Measurements from ENCODE around the gene ARHGAP15.

Gene ARHGAP15

GRCh38 chr2:143398781-143399180 lies 269.6 kb downstream of the ARHGAP15 start:
- TF ChIP-seq SUZ12 (IDR thresholded peaks at IDR 0.05; ENCODE audit: extremely low read depth, insufficient read depth, insufficient read length) (no peak), YY1 (IDR thresholded peaks at IDR 0.05; ENCODE audit: insufficient read depth, insufficient read length) (no peak), ZNF274 (IDR thresholded peaks at IDR 0.05; ENCODE audit: low read depth, low read length) (no peak)
- no peaks in the 10 kb centered on the region for H3K36me3 ChIP-seq (ENCODE audit: insufficient read depth, insufficient read length, low read length)
- no peaks in the 10 kb centered on the region for H3K4me1 ChIP-seq (ENCODE audit: insufficient read depth, insufficient read length)
- no peak for DNase-seq (ENCODE audit: low read depth, low spot score)
- no peak overlapping the region for H3K9ac ChIP-seq (ENCODE audit: insufficient read length, low read depth)
- no peaks in the 10 kb centered on the region for H3K9me3 ChIP-seq (ENCODE audit: insufficient read depth, low read length)
- H3K27me3 ChIP-seq (ENCODE audit: insufficient read depth, insufficient read length): no peaks in the 10 kb centered on the region
- H3K4me3 ChIP-seq (ENCODE audit: insufficient read length, low read depth): no peak overlapping the region

- Histone ChIP-seq H3K36me3 (ENCODE audit: insufficient read depth, insufficient read length, low read length) (no peaks in the 10 kb centered on the region), H3K9me3 (ENCODE audit: insufficient read depth, low read length) (no peaks in the 10 kb centered on the region), H3K4me1 (ENCODE audit: insufficient read depth, insufficient read length) (no peaks in the 10 kb centered on the region), H3K4me3 (ENCODE audit: insufficient read length, low read depth) (no peak overlapping the region), H3K27me3 (ENCODE audit: insufficient read depth, insufficient read length) (no peaks in the 10 kb centered on the region), H3K9ac (ENCODE audit: insufficient read length, low read depth) (no peak overlapping the region)
- TF ChIP-seq SUZ12 (IDR thresholded peaks at IDR 0.05; ENCODE audit: extremely low read depth, insufficient read depth, insufficient read length) (no peak), YY1 (IDR thresholded peaks at IDR 0.05; ENCODE audit: insufficient read depth, insufficient read length) (no peak), ZNF274 (IDR thresholded peaks at IDR 0.05; ENCODE audit: low read depth, low read length) (no peak)
- DNase-seq (ENCODE audit: low read depth, low spot score): no peak
These were observed 270.4 kb downstream of the ARHGAP15 start for GRCh38 chr2:143399631-143400069.

- TF ChIP-seq YY1 (IDR thresholded peaks at IDR 0.05; ENCODE audit: insufficient read depth, insufficient read length) (no peak), ZNF274 (IDR thresholded peaks at IDR 0.05; ENCODE audit: low read depth, low read length) (no peak), SUZ12 (IDR thresholded peaks at IDR 0.05; ENCODE audit: extremely low read depth, insufficient read depth, insufficient read length) (no peak)
- no peak for DNase-seq (ENCODE audit: low read depth, low spot score)
- H3K9ac ChIP-seq (ENCODE audit: insufficient read length, low read depth): no peak overlapping the region
These were observed 272.6 kb downstream of the ARHGAP15 start for GRCh38 chr2:143401861-143402260.

GRCh38 chr2:143402451-143402850 lies 273.2 kb downstream of the ARHGAP15 start:
- no peaks in the 10 kb centered on the region for H3K4me1 ChIP-seq (ENCODE audit: insufficient read depth, insufficient read length)
- H3K36me3 ChIP-seq (ENCODE audit: insufficient read depth, insufficient read length, low read length): no peaks in the 10 kb centered on the region
- H3K9me3 ChIP-seq (ENCODE audit: insufficient read depth, low read length): no peaks in the 10 kb centered on the region
- no peaks in the 10 kb centered on the region for H3K27me3 ChIP-seq (ENCODE audit: insufficient read depth, insufficient read length)
- DNase-seq (ENCODE audit: low read depth, low spot score): no peak
- no peak overlapping the region for H3K9ac ChIP-seq (ENCODE audit: insufficient read length, low read depth)
- TF ChIP-seq ZNF274 (IDR thresholded peaks at IDR 0.05; ENCODE audit: low read depth, low read length) (no peak), YY1 (IDR thresholded peaks at IDR 0.05; ENCODE audit: insufficient read depth, insufficient read length) (no peak), SUZ12 (IDR thresholded peaks at IDR 0.05; ENCODE audit: extremely low read depth, insufficient read depth, insufficient read length) (no peak)
- no peak overlapping the region for H3K4me3 ChIP-seq (ENCODE audit: insufficient read length, low read depth)

More at GRCh38 chr2:143401861-143402260, 272.6 kb downstream of the ARHGAP15 start:
- no peaks in the 10 kb centered on the region for H3K27me3 ChIP-seq (ENCODE audit: insufficient read depth, insufficient read length)
- H3K4me1 ChIP-seq (ENCODE audit: insufficient read depth, insufficient read length): no peaks in the 10 kb centered on the region
- no peak overlapping the region for H3K4me3 ChIP-seq (ENCODE audit: insufficient read length, low read depth)
- H3K36me3 ChIP-seq (ENCODE audit: insufficient read depth, insufficient read length, low read length): no peaks in the 10 kb centered on the region
- H3K9me3 ChIP-seq (ENCODE audit: insufficient read depth, low read length): no peaks in the 10 kb centered on the region

GRCh38 chr2:143410082-143410897 lies 281.1 kb downstream of the ARHGAP15 start:
- H3K36me3 ChIP-seq (ENCODE audit: insufficient read depth, insufficient read length, low read length): no peaks in the 10 kb centered on the region
- H3K9me3 ChIP-seq (ENCODE audit: insufficient read depth, low read length): no peaks in the 10 kb centered on the region
- H3K4me3 ChIP-seq (ENCODE audit: insufficient read length, low read depth): no peak overlapping the region
- TF ChIP-seq YY1 (IDR thresholded peaks at IDR 0.05; ENCODE audit: insufficient read depth, insufficient read length) (no peak), SUZ12 (IDR thresholded peaks at IDR 0.05; ENCODE audit: extremely low read depth, insufficient read depth, insufficient read length) (no peak), ZNF274 (IDR thresholded peaks at IDR 0.05; ENCODE audit: low read depth, low read length) (no peak)
- H3K4me1 ChIP-seq (ENCODE audit: insufficient read depth, insufficient read length): no peaks in the 10 kb centered on the region
- no peak for DNase-seq (ENCODE audit: low read depth, low spot score)
- H3K27me3 ChIP-seq (ENCODE audit: insufficient read depth, insufficient read length): no peaks in the 10 kb centered on the region
- H3K9ac ChIP-seq (ENCODE audit: insufficient read length, low read depth): no peak overlapping the region

GRCh38 chr2:143415571-143415970 lies 286.4 kb downstream of the ARHGAP15 start:
- no peaks in the 10 kb centered on the region for H3K4me1 ChIP-seq (ENCODE audit: insufficient read depth, insufficient read length)
- H3K9me3 ChIP-seq (ENCODE audit: insufficient read depth, low read length): no peaks in the 10 kb centered on the region
- H3K4me3 ChIP-seq (ENCODE audit: insufficient read length, low read depth): no peak overlapping the region
- no peak for DNase-seq (ENCODE audit: low read depth, low spot score)
- no peaks in the 10 kb centered on the region for H3K27me3 ChIP-seq (ENCODE audit: insufficient read depth, insufficient read length)
- H3K36me3 ChIP-seq (ENCODE audit: insufficient read depth, insufficient read length, low read length): no peaks in the 10 kb centered on the region
- TF ChIP-seq ZNF274 (IDR thresholded peaks at IDR 0.05; ENCODE audit: low read depth, low read length): no peak
- TF ChIP-seq YY1 (IDR thresholded peaks at IDR 0.05; ENCODE audit: insufficient read depth, insufficient read length): no peak
- no peak for TF ChIP-seq SUZ12 (IDR thresholded peaks at IDR 0.05; ENCODE audit: extremely low read depth, insufficient read depth, insufficient read length)
- no peak overlapping the region for H3K9ac ChIP-seq (ENCODE audit: insufficient read length, low read depth)

GRCh38 chr2:143417428-143417827 lies 288.2 kb downstream of the ARHGAP15 start:
- Histone ChIP-seq H3K9me3 (ENCODE audit: insufficient read depth, low read length) (no peaks in the 10 kb centered on the region), H3K36me3 (ENCODE audit: insufficient read depth, insufficient read length, low read length) (no peaks in the 10 kb centered on the region), H3K4me3 (ENCODE audit: insufficient read length, low read depth) (no peak overlapping the region), H3K4me1 (ENCODE audit: insufficient read depth, insufficient read length) (no peaks in the 10 kb centered on the region), H3K9ac (ENCODE audit: insufficient read length, low read depth) (no peak overlapping the region), H3K27me3 (ENCODE audit: insufficient read depth, insufficient read length) (no peaks in the 10 kb centered on the region)
- DNase-seq (ENCODE audit: low read depth, low spot score): no peak
- no peak for TF ChIP-seq ZNF274 (IDR thresholded peaks at IDR 0.05; ENCODE audit: low read depth, low read length)
- TF ChIP-seq SUZ12 (IDR thresholded peaks at IDR 0.05; ENCODE audit: extremely low read depth, insufficient read depth, insufficient read length): no peak
- no peak for TF ChIP-seq YY1 (IDR thresholded peaks at IDR 0.05; ENCODE audit: insufficient read depth, insufficient read length)

Measured in NT2/D1 (cell line).